Uterus (tissue), 2 donors: Measurements from ENCODE around the gene BBS9.

Source experiments
- CTCF ChIP-seq, 4 experiments: fragments of 200-600 bp in 2 of 4; fragments of 450-650 bp in 2 of 4; sonication (generic) in 2 of 4; IDR thresholded peaks; one replicate each; pipeline ENCODE4 v1.5.1; 2016 to 2019; ENCODE audit warnings: antibody characterized with exemption in 4 of 4, mild to moderate bottlenecking in 2 of 4, moderate library complexity in 1 of 4
- POLR2A ChIP-seq, 2 donors: fragments of 450-650 bp; IDR thresholded peaks; one replicate each; pipeline ENCODE4 v1.6.1; 2016; ENCODE audit warnings: antibody characterized with exemption in 2 of 2, mild to moderate bottlenecking in 1 of 2, moderate library complexity in 1 of 2

DNA sequence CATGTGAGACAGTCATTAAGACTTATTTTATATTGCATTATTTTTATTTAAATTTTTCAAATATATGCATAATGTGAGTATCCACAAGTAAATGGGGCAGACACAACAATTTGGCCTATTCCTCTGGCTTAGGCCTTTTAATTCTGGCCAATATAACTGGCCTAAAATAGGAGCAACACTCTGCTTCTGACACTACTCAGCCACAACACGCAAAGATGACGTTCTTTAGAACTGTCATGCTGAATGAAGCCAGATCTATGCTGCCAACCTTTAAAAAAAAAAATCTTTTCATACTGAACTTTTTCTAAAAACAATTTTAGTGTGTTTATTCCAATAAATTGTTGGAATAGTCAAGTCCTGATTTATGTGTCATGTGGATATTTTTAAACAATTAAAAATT is 421.0 kb downstream of the BBS9 start:
- TF ChIP-seq POLR2A (IDR thresholded peaks at IDR 0.05) (no peak), CTCF (IDR thresholded peaks at IDR 0.05) (no peak)
